WERI-Rb-1 (cell line): ENCODE measurements around the gene ENPP6.

Source experiments
- DNase-seq: peaks from one replicate; pipeline ENCODE4 v3.0.0-alpha.2; 2020
- H3K27ac ChIP-seq: fragments of 250-450 bp; sonication (Bioruptor Pico); 2 replicates; pipeline ENCODE4 v1.5.1; 2020; ENCODE audit warnings: mild to moderate bottlenecking, moderate library complexity
- H3K27me3 ChIP-seq: fragments of 250-450 bp; sonication (Bioruptor Pico); 2 replicates; pipeline ENCODE4 v1.5.1; 2021; ENCODE audit warnings: mild to moderate bottlenecking, low read depth, moderate library complexity; ENCODE audit not compliant: insufficient read depth, severe bottlenecking
- H3K36me3 ChIP-seq: fragments of 250-450 bp; sonication (Bioruptor Pico); 2 replicates; pipeline ENCODE4 v1.5.1; 2020; ENCODE audit warnings: mild to moderate bottlenecking, moderate library complexity
- H3K4me3 ChIP-seq: 2 replicates; pipeline ENCODE4 v1.5.1; 2011; ENCODE audit warnings: low read depth, mild to moderate bottlenecking, control low read depth, low read length
- H3K9me3 ChIP-seq: fragments of 250-450 bp; sonication (Bioruptor Pico); 2 replicates; pipeline ENCODE4 v1.5.1; 2021; ENCODE audit warnings: mild to moderate bottlenecking, moderate library complexity; ENCODE audit not compliant: severe bottlenecking
- CTCF ChIP-seq: IDR thresholded peaks from 2 replicates; pipeline ENCODE4 v1.5.1; 2011; ENCODE audit warnings: low read depth, mild to moderate bottlenecking, control low read depth, inconsistent platforms, low read length

ENPP6 gene

GRCh38 chr4:184103527-184104264 is 114.0 kb downstream of the ENPP6 start:
- Histone ChIP-seq H3K36me3 (no peaks in the 10 kb centered on the region), H3K27me3 (no peaks in the 10 kb centered on the region), H3K27ac (no peak overlapping the region), H3K9me3 (no peaks in the 10 kb centered on the region), H3K4me3 (no peak overlapping the region)
- no peak for TF ChIP-seq CTCF
- no peak for DNase-seq

- no peak for TF ChIP-seq CTCF
- DNase-seq = no peak
- no peaks in the 10 kb centered on the region for H3K27me3 ChIP-seq
- no peak overlapping the region for H3K4me3 ChIP-seq
- no peak overlapping the region for H3K27ac ChIP-seq
- H3K9me3 ChIP-seq = no peaks in the 10 kb centered on the region
- no peaks in the 10 kb centered on the region for H3K36me3 ChIP-seq
Measured at GRCh38 chr4:184102927-184103326, 114.7 kb downstream of the ENPP6 start.

- H3K9me3 ChIP-seq = no peaks in the 10 kb centered on the region
- H3K27me3 ChIP-seq = no peaks in the 10 kb centered on the region
- DNase-seq = no peak
- H3K36me3 ChIP-seq = no peaks in the 10 kb centered on the region
- 0 out of 2 replicates have a peak, but pooled peaks have one; percentile 23 for TF ChIP-seq CTCF
- H3K4me3 ChIP-seq = no peak overlapping the region
- H3K27ac ChIP-seq = no peak overlapping the region
Measured at GRCh38 chr4:184102488-184102887, 115.2 kb downstream of the ENPP6 start.

- Histone ChIP-seq H3K27me3 (no peaks in the 10 kb centered on the region), H3K9me3 (no peaks in the 10 kb centered on the region), H3K36me3 (no peaks in the 10 kb centered on the region), H3K4me3 (no peak overlapping the region), H3K27ac (no peak overlapping the region)
- no peak for TF ChIP-seq CTCF
- DNase-seq = no peak
Measured at GRCh38 chr4:184101711-184102110, 116.0 kb downstream of the ENPP6 start.

- Histone ChIP-seq H3K4me3 (no peak overlapping the region), H3K27me3 (no peaks in the 10 kb centered on the region)
Measured at GRCh38 chr4:184100297-184100885, 117.3 kb downstream of the ENPP6 start.

More at GRCh38 chr4:184100297-184100885, 117.3 kb downstream of the ENPP6 start:
- peak; percentile 93 for TF ChIP-seq CTCF
- Histone ChIP-seq H3K27ac (no peak overlapping the region), H3K36me3 (no peaks in the 10 kb centered on the region), H3K9me3 (no peaks in the 10 kb centered on the region)
- DNase-seq = peak; percentile 77
